T-helper 17 cell (primary cell): Measurements from ENCODE around the gene PACSIN2. TPM values are rescaled to one million over a fixed set of nuclear protein-coding genes. Genes with fewer than 3 reads are reported as not detected.

Experiments
- ATAC-seq: fragments of 150-1000 bp; cut with Tn5 transposase; 2 replicates; pipeline ENCODE4 v1.10.0; 2021; ENCODE audit warnings: mild to moderate bottlenecking, moderate library complexity
- DNase-seq, 3 donors: peaks; one replicate each; pipeline versions ENCODE4 v3.0.0 to v3.0.0-alpha.2; 2020 to 2021
- H3K9me3 ChIP-seq: one replicate; pipeline ENCODE4 v1.7.0; 2013; ENCODE audit warnings: low read length, mild to moderate bottlenecking; ENCODE audit not compliant: control insufficient read depth, poor library complexity, severe bottlenecking
- H3K27ac Mint-ChIP-seq: one replicate; pipeline ENCODE4 v1.8.0; 2022; ENCODE audit warnings: mild to moderate bottlenecking, moderate library complexity, mixed read lengths
- H3K27me3 Mint-ChIP-seq: one replicate; pipeline ENCODE4 v1.8.0; 2022; ENCODE audit warnings: mixed read lengths
- H3K36me3 Mint-ChIP-seq: one replicate; pipeline ENCODE4 v1.8.0; 2022; ENCODE audit warnings: low read depth, mixed read lengths
- H3K4me1 Mint-ChIP-seq: one replicate; pipeline ENCODE4 v1.8.0; 2022; ENCODE audit warnings: mild to moderate bottlenecking, mixed read lengths
- H3K4me3 Mint-ChIP-seq: one replicate; pipeline ENCODE4 v1.8.0; 2022; ENCODE audit warnings: mild to moderate bottlenecking, moderate library complexity, mixed read lengths
- total RNA-seq, 4 donors: library from RNA in 2 of 4; stranded (reverse) in 2 of 4; gene quantifications; one replicate each; pipeline ENCODE4 v1.2.3 and lab custom pipeline; 2022 to 2026

PACSIN2 gene
- total RNA-seq, 2 donors from 2014 or later = 36.8 to 61.3 TPM

- DNase-seq (no peak), ATAC-seq (no peak)
- H3K27ac Mint-ChIP-seq = no peak overlapping the region
- no peaks in the 10 kb centered on the region for H3K36me3 Mint-ChIP-seq
- H3K9me3 ChIP-seq = no peaks in the 10 kb centered on the region
- H3K4me1 Mint-ChIP-seq = peaks cover 17% of the 10 kb centered on the region
- no peak overlapping the region for H3K4me3 Mint-ChIP-seq
- no peaks in the 10 kb centered on the region for H3K27me3 Mint-ChIP-seq
These were observed 98.8 kb downstream of the PACSIN2 start for GRCh38 chr22:42915980-42916765.

- DNase-seq (no peak), ATAC-seq (no peak)
- Mint-ChIP-seq H3K36me3 (no peaks in the 10 kb centered on the region), H3K27ac (peak overlapping the region; percentile 43), H3K27me3 (no peaks in the 10 kb centered on the region), H3K4me3 (no peak overlapping the region), H3K4me1 (peaks cover 15% of the 10 kb centered on the region)
- H3K9me3 ChIP-seq = no peaks in the 10 kb centered on the region
These were observed 100.4 kb downstream of the PACSIN2 start for GRCh38 chr22:42914511-42915076.

DNA sequence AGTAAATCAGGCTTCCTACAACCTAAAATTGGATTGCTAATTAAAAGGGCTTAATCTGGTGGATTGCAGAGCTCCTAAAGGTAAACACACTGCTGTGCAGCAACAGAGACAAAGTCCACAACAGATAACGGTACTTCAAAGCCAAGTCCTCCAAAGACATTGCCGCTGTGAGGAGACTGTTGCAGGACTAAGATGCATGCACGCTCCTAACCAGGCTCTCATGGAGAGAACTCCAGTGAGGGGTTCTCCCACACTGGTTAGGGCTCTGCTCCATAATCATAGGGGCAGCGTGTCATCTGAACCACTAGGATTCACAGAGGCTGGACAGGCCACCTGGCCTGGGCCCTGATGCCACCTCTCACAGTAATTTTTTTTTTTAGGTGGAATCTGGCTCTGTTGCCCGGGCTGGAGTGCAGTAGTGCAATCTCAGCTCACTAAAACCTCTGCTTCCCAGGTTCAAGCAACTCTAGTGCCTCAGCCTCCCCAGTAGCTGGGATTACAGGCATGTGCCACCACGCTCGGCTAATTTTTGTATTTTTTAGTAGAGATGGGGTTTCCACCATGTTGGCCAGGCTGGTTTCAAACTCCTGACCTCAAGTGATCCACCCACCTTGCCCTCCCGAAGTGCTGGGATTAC, 101.0 kb downstream of the PACSIN2 start:
- Mint-ChIP-seq H3K27me3 (no peaks in the 10 kb centered on the region), H3K4me1 (peaks cover 17% of the 10 kb centered on the region), H3K36me3 (no peaks in the 10 kb centered on the region), H3K27ac (peak overlapping the region; percentile 43), H3K4me3 (no peak overlapping the region)
- ATAC-seq = no peak
- no peaks in the 10 kb centered on the region for H3K9me3 ChIP-seq
- DNase-seq = no peak

- DNase-seq = no peak
- peak; percentile 18 for ATAC-seq
- no peak overlapping the region for H3K4me3 Mint-ChIP-seq
- peaks cover 3% of the 10 kb centered on the region for H3K36me3 Mint-ChIP-seq
- no peak overlapping the region for H3K27ac Mint-ChIP-seq
- H3K9me3 ChIP-seq = no peaks in the 10 kb centered on the region
- H3K4me1 Mint-ChIP-seq = peaks cover 18% of the 10 kb centered on the region
- H3K27me3 Mint-ChIP-seq = no peaks in the 10 kb centered on the region
These were observed 102.9 kb downstream of the PACSIN2 start for GRCh38 chr22:42912059-42912458.

DNA sequence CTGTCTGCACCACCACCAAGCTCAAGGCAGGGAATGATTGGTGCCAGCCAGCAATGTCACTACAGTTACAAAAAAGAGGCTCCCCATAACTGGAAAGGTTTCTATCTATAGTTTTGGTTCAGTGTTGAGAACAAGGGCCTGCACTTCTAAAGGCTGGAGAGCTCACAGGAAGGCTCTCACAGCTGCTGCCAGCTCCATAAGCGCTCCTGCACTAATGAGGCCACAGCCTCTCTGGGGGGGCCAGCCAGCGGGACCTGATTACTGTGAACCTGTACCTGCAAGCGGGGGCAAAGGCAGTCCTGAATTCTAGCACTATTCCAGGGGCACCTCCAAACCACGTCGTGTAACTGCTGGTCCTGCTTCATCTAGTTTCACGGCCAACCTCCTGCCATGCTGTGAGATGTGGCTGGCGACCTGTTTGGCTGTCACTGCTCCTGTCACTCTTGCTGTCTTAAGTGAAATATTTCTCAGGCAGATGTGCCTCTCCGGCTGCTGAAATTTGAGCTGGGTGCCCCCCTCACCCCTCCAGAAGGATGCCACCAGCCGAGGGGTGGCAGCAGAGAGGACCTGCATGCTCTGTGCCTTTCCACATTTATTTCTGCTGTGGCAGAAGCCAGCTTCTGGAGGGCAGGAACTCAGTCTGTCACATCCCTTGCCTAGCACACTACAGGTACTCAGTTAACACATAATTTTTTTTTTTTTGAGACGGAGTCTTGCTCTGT, 104.6 kb downstream of the PACSIN2 start:
- Mint-ChIP-seq H3K27ac (peak overlapping the region; percentile 21), H3K4me1 (peaks cover 15% of the 10 kb centered on the region), H3K4me3 (no peak overlapping the region), H3K27me3 (no peaks in the 10 kb centered on the region), H3K36me3 (peaks cover 3% of the 10 kb centered on the region)
- H3K9me3 ChIP-seq = no peaks in the 10 kb centered on the region
- DNase-seq = no peak
- ATAC-seq = no peak

- peaks cover 3% of the 10 kb centered on the region for H3K36me3 Mint-ChIP-seq
- no peak overlapping the region for H3K4me3 Mint-ChIP-seq
- no peak overlapping the region for H3K27ac Mint-ChIP-seq
- no peaks in the 10 kb centered on the region for H3K27me3 Mint-ChIP-seq
- no peak for ATAC-seq
- no peaks in the 10 kb centered on the region for H3K9me3 ChIP-seq
- peaks cover 14% of the 10 kb centered on the region for H3K4me1 Mint-ChIP-seq
- DNase-seq = no peak
These were observed 105.4 kb downstream of the PACSIN2 start for GRCh38 chr22:42909363-42910058.

DNA sequence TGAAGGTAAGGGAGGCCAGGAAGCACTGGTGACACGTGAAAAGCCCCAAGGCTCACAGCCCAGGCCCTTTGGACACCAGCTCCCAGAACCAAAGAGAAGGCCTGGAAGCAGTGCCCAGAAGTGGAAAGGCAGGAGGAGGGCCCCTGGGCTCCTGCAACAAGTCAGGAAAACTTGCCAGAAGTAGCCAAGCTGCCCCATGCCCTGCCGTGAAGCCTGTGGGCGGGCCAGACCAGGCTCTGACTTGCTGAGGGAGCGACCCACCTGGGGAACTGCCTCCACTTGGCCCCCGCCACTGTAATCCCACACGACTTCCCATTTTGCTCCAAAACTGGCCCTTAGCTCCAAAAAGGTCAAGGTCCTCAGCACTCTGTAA, 106.6 kb downstream of the PACSIN2 start:
- H3K9me3 ChIP-seq = no peaks in the 10 kb centered on the region
- H3K4me3 Mint-ChIP-seq = no peak overlapping the region
- no peak for DNase-seq
- no peaks in the 10 kb centered on the region for H3K27me3 Mint-ChIP-seq
- ATAC-seq = no peak
- peaks cover 3% of the 10 kb centered on the region for H3K36me3 Mint-ChIP-seq
- H3K27ac Mint-ChIP-seq = no peak overlapping the region
- peaks cover 18% of the 10 kb centered on the region for H3K4me1 Mint-ChIP-seq

- DNase-seq (no peak), ATAC-seq (no peak)
- H3K4me1 Mint-ChIP-seq = peaks cover 18% of the 10 kb centered on the region
- no peak overlapping the region for H3K4me3 Mint-ChIP-seq
- H3K36me3 Mint-ChIP-seq = peaks cover 3% of the 10 kb centered on the region
- no peaks in the 10 kb centered on the region for H3K27me3 Mint-ChIP-seq
- no peak overlapping the region for H3K27ac Mint-ChIP-seq
- H3K9me3 ChIP-seq = no peaks in the 10 kb centered on the region
These were observed 107.3 kb downstream of the PACSIN2 start for GRCh38 chr22:42907404-42908373.

DNA sequence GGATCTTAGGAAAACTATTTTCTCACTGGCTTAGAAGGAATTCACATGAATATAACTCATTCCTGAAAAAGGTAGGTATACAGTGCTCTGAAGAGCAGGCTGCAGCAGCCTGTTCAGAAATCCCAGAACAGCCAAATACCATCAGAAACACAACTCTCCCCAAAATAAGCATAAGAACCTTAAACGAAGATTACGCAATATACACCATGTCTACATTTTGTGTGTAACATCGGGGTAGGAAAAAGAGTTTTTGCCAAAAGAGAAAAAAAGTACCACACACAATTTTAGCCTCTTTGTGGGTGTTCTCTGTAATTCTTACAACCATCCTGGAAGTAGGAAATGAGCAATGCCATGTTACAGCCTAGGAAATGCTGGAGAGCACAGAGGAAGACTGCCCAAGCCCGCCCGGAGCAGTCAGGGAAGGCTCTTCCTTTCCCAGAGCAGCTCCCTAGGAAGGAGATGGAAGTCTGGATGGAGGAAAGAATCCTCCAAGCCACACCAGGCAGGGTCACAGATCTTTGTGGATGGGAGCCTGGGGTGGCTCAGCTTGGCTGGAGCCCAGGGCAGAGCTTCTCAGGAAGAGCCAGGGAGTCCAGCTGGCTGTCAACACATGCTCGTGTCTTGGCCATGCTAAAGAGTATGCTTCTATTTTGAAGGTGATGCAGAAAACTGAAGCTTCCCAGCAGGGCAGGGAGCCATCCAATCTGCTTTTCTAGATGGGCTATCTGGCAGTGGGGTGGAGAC, 108.2 kb downstream of the PACSIN2 start:
- ATAC-seq = no peak
- H3K4me1 Mint-ChIP-seq = peaks cover 15% of the 10 kb centered on the region
- peaks cover 3% of the 10 kb centered on the region for H3K36me3 Mint-ChIP-seq
- no peaks in the 10 kb centered on the region for H3K27me3 Mint-ChIP-seq
- no peaks in the 10 kb centered on the region for H3K9me3 ChIP-seq
- H3K27ac Mint-ChIP-seq = no peak overlapping the region
- no peak for DNase-seq
- no peak overlapping the region for H3K4me3 Mint-ChIP-seq

- Mint-ChIP-seq H3K4me3 (no peak overlapping the region), H3K4me1 (peaks cover 17% of the 10 kb centered on the region), H3K27ac (peak overlapping the region; percentile 34), H3K36me3 (peaks cover 3% of the 10 kb centered on the region), H3K27me3 (no peaks in the 10 kb centered on the region)
- no peak for DNase-seq
- no peaks in the 10 kb centered on the region for H3K9me3 ChIP-seq
- no peak for ATAC-seq
These were observed 109.2 kb downstream of the PACSIN2 start for GRCh38 chr22:42905702-42906183.

DNA sequence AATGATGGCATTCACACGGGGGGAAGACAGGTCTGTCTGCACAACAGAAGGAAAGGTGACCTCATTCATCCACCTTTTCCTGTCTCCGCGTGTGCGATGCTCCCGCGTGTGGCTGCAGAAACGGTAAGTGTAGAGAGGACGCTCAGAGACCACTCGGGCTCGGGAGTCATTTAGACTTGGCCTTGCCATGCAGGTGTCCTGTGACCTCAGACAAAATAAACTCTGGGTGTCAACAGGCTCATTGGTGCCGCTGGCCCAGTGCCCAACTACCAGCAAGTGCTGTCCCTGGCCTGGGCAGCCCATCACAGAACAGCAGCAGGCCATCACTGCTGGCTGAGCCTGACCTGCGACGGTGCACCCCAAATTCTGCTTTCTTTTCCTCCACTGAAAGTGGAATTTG, 109.7 kb downstream of the PACSIN2 start:
- no peak for DNase-seq
- Mint-ChIP-seq H3K4me3 (no peak overlapping the region), H3K27ac (peak overlapping the region; percentile 34), H3K36me3 (peaks cover 3% of the 10 kb centered on the region), H3K27me3 (no peaks in the 10 kb centered on the region), H3K4me1 (peaks cover 17% of the 10 kb centered on the region)
- ATAC-seq = no peak
- no peaks in the 10 kb centered on the region for H3K9me3 ChIP-seq
